GM23248 (cell line): ENCODE results near the gene ANXA8. TPM values are rescaled to one million over a fixed set of nuclear protein-coding genes. Genes with fewer than 3 reads are reported as not detected.
"Not testable (repeated sequence)": the region's sequence is repeated elsewhere in the genome, so short reads cannot be mapped to it uniquely, and the experiment has no call there.

Source experiments
- DNase-seq: peaks from one replicate; pipeline ENCODE4 v3.0.0-alpha.2; 2015
- H2AFZ ChIP-seq: fragments of 200-600 bp; sonication (generic); 2 replicates; pipeline ENCODE4 v1.6.1; 2016; ENCODE audit warnings: antibody characterized with exemption
- H3F3A ChIP-seq: fragments of 200-600 bp; sonication (generic); 2 replicates; pipeline ENCODE4 v1.6.1; 2016; ENCODE audit warnings: mild to moderate bottlenecking, antibody characterized with exemption, mixed run types; ENCODE audit not compliant: insufficient read depth
- H3K27ac ChIP-seq: fragments of 200-600 bp; sonication (generic); 2 replicates; pipeline ENCODE4 v1.5.1; 2016; ENCODE audit warnings: mild to moderate bottlenecking
- H3K27me3 ChIP-seq: fragments of 200-600 bp; sonication (generic); replicated peaks from 2 replicates; pipeline ENCODE4 v1.6.1; 2016; ENCODE audit warnings: mild to moderate bottlenecking; ENCODE audit not compliant: insufficient read depth
- H3K36me3 ChIP-seq: fragments of 200-600 bp; sonication (generic); 2 replicates; pipeline ENCODE4 v1.6.1; 2016; ENCODE audit warnings: low read depth, mild to moderate bottlenecking
- H3K4me1 ChIP-seq: fragments of 200-600 bp; sonication (generic); 2 replicates; pipeline ENCODE4 v1.6.1; 2016; ENCODE audit warnings: mild to moderate bottlenecking; ENCODE audit not compliant: insufficient read depth
- H3K4me2 ChIP-seq: fragments of 200-600 bp; sonication (generic); one replicate; pipeline ENCODE4 v1.6.1; 2016; ENCODE audit warnings: mild to moderate bottlenecking; ENCODE audit not compliant: unreplicated experiment
- H3K4me3 ChIP-seq: fragments of 200-600 bp; sonication (generic); 2 replicates; pipeline ENCODE4 v1.5.1; 2016; ENCODE audit warnings: mild to moderate bottlenecking
- H3K79me2 ChIP-seq: fragments of 200-600 bp; sonication (generic); 2 replicates; pipeline ENCODE4 v1.6.1; 2016; ENCODE audit warnings: mild to moderate bottlenecking; ENCODE audit not compliant: insufficient read depth
- H3K9ac ChIP-seq: fragments of 200-600 bp; sonication (generic); 2 replicates; pipeline ENCODE4 v1.6.1; 2016; ENCODE audit warnings: mild to moderate bottlenecking
- H3K9me2 ChIP-seq: fragments of 200-600 bp; sonication (generic); 2 replicates; pipeline ENCODE4 v1.6.1; 2016; ENCODE audit warnings: mixed run types, mild to moderate bottlenecking, moderate library complexity; ENCODE audit not compliant: insufficient read depth
- H3K9me3 ChIP-seq: fragments of 200-600 bp; sonication (generic); one replicate; pipeline ENCODE4 v1.6.1; 2017; ENCODE audit warnings: low read depth
- H4K20me1 ChIP-seq: fragments of 200-600 bp; sonication (generic); 2 replicates; pipeline ENCODE4 v1.6.0; 2016; ENCODE audit not compliant: insufficient read depth
- WGBS, 2 experiments: methylation state at CpG; one replicate each; pipeline ENCODE4 v1.1.6; 2015 to 2017; ENCODE audit warnings: low lambda C conversion rate in 2 of 2, low coverage in 1 of 2; ENCODE audit errors: missing lambda C conversion rate in 2 of 2; 5-methylcytosine and 5-hydroxymethylcytosine counted together
- in situ Hi-C: fragments of 300-500 bp; cut with MboI; formaldehyde crosslinking; loops from 2 replicates; pipeline ENCODE4 v1.15.0; 2020
- polyA plus RNA-seq: library from polyadenylated mRNA; unstranded; fragments of >200 nt; fragmentation: Nextera tagmentation; extraction: Ambion mirVana; gene quantifications from 2 replicates; pipeline ENCODE4 v1.2.1, GENCODE V29; 2016
- total RNA-seq: library from RNA; depleted of rRNA; stranded (reverse); fragments of >200 nt; shearing (Covaris generic); gene quantifications from 2 replicates; pipeline ENCODE4 v1.2.3, GENCODE V29; 2014

The ANXA8 gene
- total and polyA plus RNA-seq, 2 experiments from 2014 or later: 3.4 to 4.5 TPM

- H3K27me3 ChIP-seq, H3K4me1 ChIP-seq, H3F3A ChIP-seq, H3K4me3 ChIP-seq, H3K9me2 ChIP-seq, DNase-seq, H2AFZ ChIP-seq, in situ Hi-C loops, H4K20me1 ChIP-seq, H3K9ac ChIP-seq, H3K9me3 ChIP-seq, H3K4me2 ChIP-seq, H3K79me2 ChIP-seq, H3K36me3 ChIP-seq: not testable (repeated sequence)
- 0 out of 2 replicates have a peak overlapping the region, but pooled peaks have one; percentile 92 for H3K27ac ChIP-seq
- WGBS, 2 experiments: no CpG with 5 or more reads among the region's 1 CpG
These were observed 1.5 kb downstream of the ANXA8 start for GRCh38 chr10:47482367-47482766.

DNA sequence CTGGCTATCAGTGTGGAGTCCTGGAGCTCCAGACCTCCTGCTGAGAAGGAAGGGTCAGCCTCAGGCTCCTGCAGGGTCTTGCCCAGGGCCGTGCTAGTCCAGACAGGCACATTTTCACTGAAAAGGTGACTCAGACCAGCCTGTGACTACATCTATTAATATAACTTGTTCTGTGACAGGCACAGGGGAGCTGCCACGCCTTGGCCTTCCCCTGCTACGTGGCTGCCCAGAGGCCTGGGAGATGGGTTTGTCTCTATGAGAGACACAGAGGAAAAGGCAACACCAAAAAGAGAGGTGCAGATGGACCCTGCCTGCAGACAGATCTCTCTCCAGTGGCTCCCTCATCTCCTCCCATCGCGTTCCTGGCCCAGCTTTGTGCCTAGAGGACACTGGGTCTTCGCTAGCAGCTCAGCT lies 2.1 kb downstream of the ANXA8 start:
- H4K20me1 ChIP-seq, H3K4me3 ChIP-seq, H3K4me2 ChIP-seq, H3K79me2 ChIP-seq, H3K4me1 ChIP-seq, H3K27me3 ChIP-seq, in situ Hi-C loops, H3K9me2 ChIP-seq, H3F3A ChIP-seq, H2AFZ ChIP-seq, H3K36me3 ChIP-seq, H3K9me3 ChIP-seq: not testable (repeated sequence)
- Histone ChIP-seq H3K9ac (peak overlapping the region; percentile 70), H3K27ac (peak overlapping the region; percentile 92)
- WGBS, 2 experiments: 74 to 76% methylated on average over 5 of the region's 6 CpGs
- peak; percentile 29 for DNase-seq

DNA sequence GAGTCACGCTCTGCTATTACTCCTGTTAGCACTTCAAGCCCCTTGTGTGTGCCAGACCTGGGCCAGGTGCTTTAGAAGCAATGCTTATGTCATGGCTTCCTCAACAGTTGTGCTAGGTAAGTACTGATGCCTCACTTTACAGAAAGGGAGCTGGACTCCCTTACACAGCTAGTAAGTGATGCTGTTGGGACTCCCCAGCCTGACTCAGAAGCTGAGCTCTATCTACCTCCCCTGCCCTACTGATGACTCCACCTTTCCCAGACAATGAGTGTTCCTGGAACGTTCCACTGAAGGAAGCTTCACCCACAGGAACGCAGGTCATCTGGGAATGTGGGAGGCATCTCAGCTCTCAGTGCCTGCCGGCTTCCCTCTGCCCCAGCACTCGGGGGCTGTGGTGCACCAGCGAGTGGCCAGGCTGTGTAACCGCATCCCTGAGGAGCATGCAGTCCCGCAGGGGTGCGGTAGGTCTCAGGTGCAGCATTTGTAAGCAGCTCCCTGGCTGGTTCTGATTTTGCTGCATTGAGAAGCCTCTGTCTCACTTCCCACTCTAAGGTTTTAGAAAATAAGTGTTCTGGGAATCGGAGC lies 2.6 kb downstream of the ANXA8 start:
- DNase-seq: peak; percentile 77
- Histone ChIP-seq H3K27ac (peak overlapping the region; percentile 92), H3K9ac (peak overlapping the region; percentile 70)
- in situ Hi-C loops, H3K4me1 ChIP-seq, H3K9me2 ChIP-seq, H3K27me3 ChIP-seq, H3K36me3 ChIP-seq, H3K4me3 ChIP-seq, H4K20me1 ChIP-seq, H2AFZ ChIP-seq, H3K4me2 ChIP-seq, H3F3A ChIP-seq, H3K79me2 ChIP-seq, H3K9me3 ChIP-seq: not testable (repeated sequence)
- WGBS, 2 experiments: 34 to 45% methylated on average over 6 of the region's 10 CpGs

- WGBS, 2 experiments: 7 to 20% methylated on average over 1 to 2 of the region's 3 CpGs
- H3K4me1 ChIP-seq, H3K27me3 ChIP-seq, H3K36me3 ChIP-seq, DNase-seq, H3K4me3 ChIP-seq, H3K4me2 ChIP-seq, H4K20me1 ChIP-seq, H3K79me2 ChIP-seq, H3K9me2 ChIP-seq, H3K27ac ChIP-seq, H3F3A ChIP-seq, H3K9ac ChIP-seq, H3K9me3 ChIP-seq, in situ Hi-C loops, H2AFZ ChIP-seq: not testable (repeated sequence)
These were observed 3.8 kb downstream of the ANXA8 start for GRCh38 chr10:47480133-47480532.

- in situ Hi-C loops, H3K27me3 ChIP-seq, H3K4me2 ChIP-seq, H3K27ac ChIP-seq, H3K79me2 ChIP-seq, H3K9me3 ChIP-seq, H4K20me1 ChIP-seq, H3K4me1 ChIP-seq, H2AFZ ChIP-seq, H3K9me2 ChIP-seq, H3F3A ChIP-seq, H3K4me3 ChIP-seq, DNase-seq, H3K9ac ChIP-seq, H3K36me3 ChIP-seq: not testable (repeated sequence)
- 84 to 100% methylated on average over 2 to 4 of the region's 5 CpGs for WGBS, 2 experiments
These were observed 5.8 kb downstream of the ANXA8 start for GRCh38 chr10:47478114-47478513.

DNA sequence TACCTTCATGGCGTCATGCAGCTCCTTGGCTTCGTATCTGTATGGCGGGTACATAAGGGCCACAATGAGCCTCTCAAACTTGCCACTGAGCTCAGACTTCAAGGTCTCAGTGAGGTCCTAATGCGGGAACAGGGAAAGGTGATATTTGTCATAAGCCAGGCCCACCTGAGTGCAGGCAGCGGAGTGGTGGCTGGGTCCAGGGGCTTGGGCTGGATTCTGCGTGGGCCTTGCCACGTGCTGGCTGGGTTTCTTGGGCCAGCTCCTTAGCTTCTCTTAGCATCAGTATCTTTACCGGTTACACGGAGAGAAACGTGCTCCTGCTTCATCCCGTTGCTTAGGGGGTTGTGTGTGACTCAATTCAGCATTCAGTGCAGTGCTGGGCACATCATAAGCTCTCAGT lies 6.8 kb downstream of the ANXA8 start:
- H3K4me2 ChIP-seq, H3K9me2 ChIP-seq, H3K4me3 ChIP-seq, H3K4me1 ChIP-seq, H3K27me3 ChIP-seq, H3K36me3 ChIP-seq, H4K20me1 ChIP-seq, H3K79me2 ChIP-seq, H3K27ac ChIP-seq, in situ Hi-C loops, H3K9ac ChIP-seq, H2AFZ ChIP-seq, H3F3A ChIP-seq, DNase-seq, H3K9me3 ChIP-seq: not testable (repeated sequence)
- 100% methylated on average over 6 to 7 of the region's 11 CpGs for WGBS, 2 experiments

- H3K27me3 ChIP-seq, H3K4me2 ChIP-seq, H3K36me3 ChIP-seq, H3K9me3 ChIP-seq, H3K79me2 ChIP-seq, H3K9ac ChIP-seq, H3K4me3 ChIP-seq, H2AFZ ChIP-seq, H3K4me1 ChIP-seq, H3K9me2 ChIP-seq, in situ Hi-C loops, H3K27ac ChIP-seq, DNase-seq, H3F3A ChIP-seq, H4K20me1 ChIP-seq: not testable (repeated sequence)
- WGBS, 2 experiments: 90 to 93% methylated on average over 4 to 5 of the region's 5 CpGs
These were observed 8.8 kb downstream of the ANXA8 start for GRCh38 chr10:47475101-47475500.

GRCh38 chr10:47473516-47473915 lies 10.4 kb downstream of the ANXA8 start:
- DNase-seq, H3K27ac ChIP-seq, H3K9ac ChIP-seq, H3K4me1 ChIP-seq, H3K9me3 ChIP-seq, H3F3A ChIP-seq, H4K20me1 ChIP-seq, H3K9me2 ChIP-seq, in situ Hi-C loops, H3K79me2 ChIP-seq, H3K27me3 ChIP-seq, H3K36me3 ChIP-seq, H2AFZ ChIP-seq, H3K4me2 ChIP-seq, H3K4me3 ChIP-seq: not testable (repeated sequence)
- no CpG with 5 or more reads among the region's 7 CpGs for WGBS, 2 experiments
